MV-4-11 (cell line): ENCODE data around the gene GALE.
"Not testable (repeated sequence)": the region's sequence is repeated elsewhere in the genome, so short reads cannot be mapped to it uniquely, and the experiment has no call there.

Source experiments
- DNase-seq: peaks from one replicate; lab custom pipeline; 2025; lab: John Stamatoyannopoulos, UW

The GALE gene

DNA sequence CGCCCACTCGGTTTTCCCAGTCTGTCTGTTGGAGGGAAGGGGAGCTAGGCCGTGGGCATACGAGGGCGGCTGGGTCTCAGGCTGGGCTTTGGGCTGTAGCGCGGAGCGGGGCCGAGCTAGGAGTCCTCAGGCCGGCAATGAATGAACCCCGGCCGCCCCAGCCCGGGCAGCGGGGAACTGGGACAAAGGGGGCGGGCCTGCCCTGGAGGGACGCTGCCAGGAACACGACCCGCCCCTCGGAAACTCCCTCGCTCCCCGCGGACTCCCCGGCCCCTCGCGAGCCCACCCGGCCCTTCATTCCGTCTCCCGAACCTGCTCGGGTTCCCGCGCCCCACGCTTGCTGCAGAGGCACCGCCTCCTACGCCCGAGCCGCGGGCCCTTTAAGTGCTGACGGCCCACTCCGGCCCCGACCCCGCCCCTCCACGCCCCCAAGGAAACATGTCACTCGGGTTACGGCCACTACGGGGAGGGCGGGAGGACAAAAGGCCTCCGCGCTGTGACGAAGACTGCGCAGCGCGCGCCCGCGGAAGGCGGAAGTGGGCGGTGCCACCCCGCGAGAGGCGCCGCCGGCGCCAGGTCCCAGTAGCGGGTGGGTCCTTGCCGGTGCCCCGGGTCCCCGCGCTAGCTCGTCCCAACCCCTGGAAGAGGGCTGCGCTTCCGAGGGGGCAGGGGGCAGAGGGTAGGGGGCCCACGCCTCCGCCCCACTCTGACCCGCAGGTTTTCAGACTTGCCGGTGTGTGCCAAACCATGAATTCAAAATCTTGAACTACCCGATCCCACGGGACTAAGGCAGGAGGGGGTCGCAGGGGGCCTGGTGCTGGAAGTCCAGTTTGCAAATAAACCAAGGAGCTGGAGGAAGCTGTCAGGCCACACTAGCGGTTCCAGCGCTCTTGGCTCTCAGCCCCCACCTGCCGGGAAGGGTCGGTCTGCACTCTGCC, at the start of gene GALE:
TSS of gene GALE (minus strand) at position 355 of the 938 bp plus-strand sequence. CDS start 1,747 bp downstream, outside the sequence.
- DNase-seq: peak; percentile 92

DNA sequence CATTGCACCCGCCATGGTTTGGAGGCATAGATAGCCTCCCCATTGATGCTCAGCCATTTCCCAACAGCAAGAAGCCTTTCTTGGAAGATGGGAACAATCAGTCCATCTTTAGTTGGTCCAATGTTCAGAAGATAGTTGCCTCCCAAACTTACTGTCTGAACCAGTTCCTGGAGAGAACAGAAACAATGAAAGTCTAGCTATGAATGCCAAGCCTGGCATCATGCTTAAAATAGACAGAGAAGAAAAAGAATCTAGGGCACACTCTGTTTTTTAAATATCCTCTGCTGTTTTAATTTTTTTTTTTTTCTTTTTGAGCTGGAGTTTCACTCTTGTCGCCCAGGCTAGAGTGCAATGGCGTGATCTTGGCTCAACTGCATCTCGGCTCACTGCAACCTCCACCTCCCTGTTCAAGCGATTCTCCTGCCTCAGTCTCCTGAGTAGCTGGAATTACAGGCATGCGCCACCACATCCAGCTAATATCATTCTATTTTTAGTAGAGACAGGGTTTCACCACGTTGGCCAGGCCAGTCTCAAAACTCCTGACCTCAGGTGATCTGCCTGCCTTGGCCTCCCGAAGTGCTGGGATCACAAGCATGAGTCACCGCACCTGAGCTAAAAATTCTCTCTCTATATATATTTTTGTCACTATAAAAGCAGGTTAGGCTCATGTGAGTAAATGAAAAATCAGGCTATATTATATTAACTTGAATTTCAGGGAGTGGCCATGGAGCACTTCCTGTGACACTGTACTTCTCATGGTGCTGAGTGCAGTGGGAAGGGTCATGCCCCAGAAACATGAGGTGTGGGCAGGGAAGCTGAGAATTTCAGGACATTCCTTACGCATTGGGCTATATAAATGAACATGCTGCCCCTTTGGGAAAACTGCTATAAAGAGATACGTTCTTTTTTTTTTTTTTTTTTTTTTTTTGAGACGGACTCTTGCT, 48.4 kb upstream of the GALE start:
- no peak for DNase-seq

DNA sequence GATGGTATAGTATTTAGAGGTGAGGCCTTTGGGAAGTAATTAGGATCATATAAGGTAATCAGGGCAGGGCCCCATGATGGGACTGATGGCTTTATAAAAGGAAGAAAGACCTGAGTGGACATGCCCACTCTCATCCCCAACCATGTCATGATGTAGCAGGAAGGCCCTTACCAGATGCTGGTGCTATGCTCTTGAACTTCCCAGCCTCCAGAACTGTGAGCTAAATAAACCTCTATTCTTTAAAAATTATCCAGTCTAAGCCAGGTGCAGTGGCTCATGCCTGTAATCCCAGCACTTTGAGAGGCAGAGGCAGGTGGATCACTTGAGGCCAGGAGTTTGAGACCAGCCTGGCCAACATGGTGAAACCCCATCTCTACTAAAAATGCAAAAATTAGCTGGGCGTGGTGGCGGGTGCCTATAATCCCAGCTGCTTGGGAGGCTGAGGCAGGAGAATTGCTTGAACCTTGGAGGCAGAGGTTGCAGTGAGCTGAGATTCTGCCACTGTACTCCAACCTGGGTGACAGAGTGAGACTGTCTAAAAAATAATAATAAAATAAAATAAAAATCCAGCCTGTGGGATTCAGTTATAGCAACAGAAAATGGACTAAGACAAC, 47.0 kb upstream of the GALE start:
- not testable (repeated sequence) for DNase-seq

DNA sequence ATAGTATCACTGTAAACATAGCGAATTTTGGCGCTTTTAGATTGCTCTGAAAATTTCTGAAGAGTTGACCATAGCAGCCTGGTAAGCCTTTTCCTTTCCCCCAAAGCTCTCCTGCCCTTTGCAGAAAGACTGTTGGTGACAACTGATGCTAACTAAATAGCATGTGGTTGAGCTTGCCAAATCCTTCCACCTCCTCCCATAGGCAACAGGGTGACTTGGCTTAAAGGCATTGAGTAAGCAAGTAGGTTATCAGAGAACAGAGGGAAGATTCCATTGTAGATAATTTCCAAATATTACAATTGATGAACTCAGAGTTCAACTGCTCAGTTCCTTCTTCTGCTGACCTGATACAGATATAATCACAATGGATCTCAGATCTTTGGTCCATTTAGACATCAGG, 44.6 kb upstream of the GALE start:
- peak; percentile 15 for DNase-seq

DNA sequence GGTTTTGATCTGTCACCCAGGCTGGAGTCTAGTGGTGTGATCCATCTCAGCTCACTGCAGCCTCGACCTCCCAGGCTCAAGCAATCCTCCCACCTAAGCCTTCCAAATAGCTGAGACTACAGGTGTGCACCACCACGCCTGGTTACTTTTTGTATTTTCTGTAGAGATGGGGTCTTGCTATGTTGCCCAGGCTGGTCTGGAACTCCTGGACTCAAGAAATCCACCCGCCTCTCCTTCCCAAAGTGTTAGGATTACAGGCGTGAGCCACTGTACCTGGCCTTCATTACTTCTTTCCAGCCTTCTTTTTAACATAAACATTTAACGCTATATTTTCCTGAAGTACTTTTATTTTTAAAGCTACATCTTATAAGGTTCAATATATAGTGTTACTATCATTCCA, 43.1 kb upstream of the GALE start:
- no peak for DNase-seq

DNA sequence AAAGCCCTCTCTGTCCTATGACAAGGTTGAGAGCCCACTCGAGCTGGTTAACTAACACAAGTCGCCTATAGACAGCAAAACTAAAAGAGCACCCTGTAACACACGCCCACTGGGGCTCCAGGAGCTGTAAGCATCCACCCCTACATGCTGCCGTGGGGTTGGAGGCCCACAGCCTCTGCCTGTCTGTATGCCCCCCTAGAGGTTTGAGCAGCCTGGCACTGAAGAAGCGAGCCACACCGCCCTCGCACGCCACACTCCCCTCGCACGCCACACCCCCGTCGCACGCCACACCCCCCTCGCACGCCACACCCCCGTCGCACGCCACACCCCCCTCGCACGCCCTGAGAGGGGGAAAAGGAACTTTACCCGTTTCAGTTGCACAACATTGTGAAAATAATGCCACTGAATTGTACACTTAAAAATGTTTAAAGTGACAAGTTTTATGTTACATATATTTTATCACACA, 37.9 kb upstream of the GALE start:
- DNase-seq: peak; percentile 58

DNA sequence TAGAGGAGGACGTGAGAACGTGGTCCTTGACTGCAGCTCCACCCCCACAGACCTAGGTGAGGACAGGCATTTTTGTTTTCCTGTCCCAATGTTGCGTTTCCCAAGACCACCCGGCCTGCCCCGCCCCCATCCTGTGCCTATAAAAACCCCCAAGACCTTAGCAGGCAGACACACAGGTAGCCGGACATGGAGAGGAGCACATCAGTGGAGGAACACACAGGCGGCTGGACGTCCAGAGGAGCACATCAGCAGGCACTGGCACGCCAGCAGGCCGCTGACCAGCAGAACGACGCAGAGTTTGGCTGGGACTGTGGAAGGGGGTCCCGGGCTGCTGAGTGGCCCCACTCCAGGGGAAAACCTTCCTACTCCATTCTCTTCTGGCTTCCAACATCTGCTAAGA, 37.4 kb upstream of the GALE start:
- DNase-seq: no peak

DNA sequence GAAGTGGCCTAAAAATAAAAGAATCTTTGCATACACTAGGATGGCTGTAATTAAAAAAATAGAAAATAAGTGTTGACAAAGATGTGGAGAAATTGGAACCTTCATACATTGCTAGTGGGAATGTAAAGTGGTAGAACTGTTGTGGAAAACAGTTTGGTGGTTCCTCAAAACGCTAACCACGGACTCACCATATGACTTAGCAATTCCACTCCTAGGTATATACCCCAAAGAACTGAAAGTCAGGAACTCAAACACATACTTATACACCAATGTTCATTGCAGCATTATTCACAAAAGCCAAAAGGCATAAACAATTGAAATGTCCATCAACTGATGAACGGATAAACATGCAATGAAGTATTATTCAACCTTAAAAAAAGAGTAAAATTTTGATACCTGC, 35.5 kb upstream of the GALE start:
- DNase-seq: peak; percentile 76

DNA sequence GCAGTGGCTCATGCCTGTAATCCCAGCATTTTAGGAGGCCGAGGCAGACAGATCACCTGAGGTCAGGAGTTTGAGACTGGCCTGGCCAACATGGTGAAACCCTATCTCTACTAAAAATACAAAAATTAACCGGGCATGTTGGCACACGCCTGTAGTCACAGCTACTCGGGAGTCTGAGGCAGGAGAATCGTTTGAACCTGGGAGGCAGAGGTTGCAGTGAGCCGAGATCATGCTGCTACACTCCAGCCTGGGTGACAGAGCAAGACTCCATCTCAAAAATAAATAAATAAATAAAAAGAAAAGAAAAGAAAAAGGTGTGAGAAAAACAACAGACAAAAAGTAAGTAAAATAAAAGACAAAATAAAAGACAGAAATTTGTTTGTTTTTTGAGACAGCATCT, 33.6 kb upstream of the GALE start:
- DNase-seq: not testable (repeated sequence)

DNA sequence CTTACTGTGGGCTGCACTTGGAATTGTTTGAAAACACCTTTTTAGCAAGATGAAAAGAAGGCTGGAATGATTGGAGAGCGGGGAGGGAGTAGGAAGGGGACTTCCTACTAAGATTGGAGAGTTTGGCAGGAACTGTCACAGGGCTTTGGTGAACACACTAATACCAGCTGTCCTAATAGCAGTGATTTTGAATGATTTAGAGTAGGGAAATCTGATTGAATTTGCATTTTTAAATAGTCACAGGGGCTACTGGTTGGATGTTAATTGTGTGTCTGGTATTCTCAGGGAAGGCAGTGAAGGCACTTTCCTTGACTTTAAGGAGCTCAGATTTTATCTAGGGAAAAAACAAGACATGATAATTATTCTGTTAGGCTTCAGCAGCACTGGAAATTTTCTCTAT, 27.2 kb upstream of the GALE start:
- no peak for DNase-seq

DNA sequence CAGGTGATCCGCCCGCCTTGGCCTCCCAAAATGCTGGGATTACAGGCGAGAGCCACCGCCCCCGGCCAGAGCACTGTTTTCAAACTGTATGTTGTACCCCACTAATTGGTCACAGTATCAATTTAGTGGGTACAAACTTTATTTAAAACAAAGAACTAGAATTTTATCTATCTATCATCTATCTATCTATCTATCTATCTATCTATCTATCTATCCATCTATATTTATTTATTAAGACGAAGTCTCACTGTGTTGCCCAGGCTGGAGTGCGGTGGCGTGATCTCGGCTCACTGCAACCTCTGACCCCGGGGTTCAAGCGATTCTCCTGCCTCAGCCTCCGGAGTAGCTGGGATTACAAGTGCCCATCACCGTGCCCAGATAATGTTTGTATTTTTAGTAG, 26.0 kb upstream of the GALE start:
- DNase-seq: not testable (repeated sequence)

DNA sequence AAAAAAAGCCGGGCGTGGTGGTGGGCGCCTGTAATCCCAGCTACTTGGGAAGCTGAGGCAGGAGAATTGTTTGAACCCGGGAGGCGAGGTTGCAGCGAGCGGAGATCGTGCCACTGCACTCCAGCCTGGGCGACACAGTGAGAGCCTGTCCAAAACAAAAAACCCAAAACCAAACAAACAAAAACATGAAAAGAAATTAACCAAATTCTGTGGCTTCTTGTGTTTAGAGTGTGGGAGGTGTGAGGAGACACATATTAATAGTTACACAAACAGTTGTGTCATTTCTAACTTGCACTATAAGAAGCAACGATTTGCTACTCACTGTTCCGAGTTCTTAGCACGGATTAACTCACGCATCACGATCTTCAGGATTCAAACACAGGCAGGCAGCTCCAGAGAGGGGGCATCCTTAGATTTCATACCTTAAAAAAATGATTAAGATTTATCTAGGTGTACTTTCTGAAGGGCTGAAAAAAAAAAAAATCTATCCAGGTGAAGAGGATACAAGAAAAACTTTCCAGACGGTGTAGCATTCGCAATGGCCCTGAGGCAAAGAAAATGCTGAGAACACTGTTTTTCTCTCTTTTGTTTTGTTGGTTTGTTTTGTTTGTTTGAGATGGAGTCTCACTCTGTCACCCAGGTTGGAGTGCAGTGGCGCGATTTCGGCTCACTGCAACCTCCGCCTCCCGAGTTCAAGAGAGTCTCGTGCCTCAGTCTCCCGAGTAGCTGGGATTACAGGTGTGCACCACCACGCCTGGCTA, 25.4 kb upstream of the GALE start:
- DNase-seq: no peak

DNA sequence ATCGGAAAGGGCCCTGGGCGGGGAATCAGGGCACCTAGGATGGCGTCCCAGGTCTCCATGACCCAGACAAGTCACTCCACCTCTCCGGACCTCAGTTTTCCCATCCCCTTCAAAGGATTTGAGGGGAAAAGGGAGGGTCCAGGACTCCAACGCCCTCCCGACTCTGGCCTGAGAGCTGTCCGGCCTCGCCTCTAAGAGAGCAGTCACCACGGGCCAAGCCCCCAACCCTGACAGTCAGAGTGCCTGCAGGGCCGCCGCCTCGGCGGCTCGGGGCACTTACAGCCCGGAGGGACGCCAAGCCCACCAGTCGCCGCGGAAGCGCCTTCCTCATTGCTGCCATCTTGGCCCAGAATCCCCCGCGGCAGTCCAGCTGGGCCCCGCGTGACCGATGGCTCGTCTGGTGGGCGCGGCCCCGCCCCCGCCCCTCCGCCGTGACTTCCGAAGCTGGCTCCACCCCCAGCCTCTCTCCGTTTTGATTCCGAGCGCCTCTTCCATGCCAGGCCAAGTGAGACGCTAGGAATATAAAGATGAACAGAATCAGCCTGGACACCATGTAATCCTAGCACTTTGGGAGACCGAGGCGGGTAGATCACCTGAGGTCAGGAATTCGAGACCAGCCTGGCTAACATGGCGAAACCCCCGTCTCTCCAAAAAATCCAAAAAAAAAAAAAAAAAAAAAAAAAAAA, 24.7 kb upstream of the GALE start, which contains the start of gene HMGCL:
TSS of gene HMGCL (minus strand) at position 354 of the 686 bp plus-strand sequence. CDS start at position 340, 14 bp downstream.
- DNase-seq: peak; percentile 80

DNA sequence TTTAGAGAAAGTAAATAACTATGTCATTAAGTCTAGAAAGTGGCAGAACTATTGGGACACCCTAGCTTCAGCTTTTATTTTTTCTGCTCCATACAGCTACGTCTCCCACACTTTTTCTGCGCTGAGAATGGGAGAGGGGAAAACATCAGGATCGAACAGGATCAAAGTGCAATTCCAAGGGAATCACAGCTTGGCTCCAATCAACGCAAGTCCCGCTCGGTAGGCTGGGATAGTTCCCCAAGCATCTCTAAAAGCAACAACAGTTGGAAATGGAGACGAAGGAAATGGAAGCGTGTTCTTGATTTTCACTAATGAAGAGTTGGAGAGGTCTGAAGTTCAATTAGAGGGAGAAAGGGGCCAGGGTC, 24.1 kb upstream of the GALE start:
- no peak for DNase-seq

DNA sequence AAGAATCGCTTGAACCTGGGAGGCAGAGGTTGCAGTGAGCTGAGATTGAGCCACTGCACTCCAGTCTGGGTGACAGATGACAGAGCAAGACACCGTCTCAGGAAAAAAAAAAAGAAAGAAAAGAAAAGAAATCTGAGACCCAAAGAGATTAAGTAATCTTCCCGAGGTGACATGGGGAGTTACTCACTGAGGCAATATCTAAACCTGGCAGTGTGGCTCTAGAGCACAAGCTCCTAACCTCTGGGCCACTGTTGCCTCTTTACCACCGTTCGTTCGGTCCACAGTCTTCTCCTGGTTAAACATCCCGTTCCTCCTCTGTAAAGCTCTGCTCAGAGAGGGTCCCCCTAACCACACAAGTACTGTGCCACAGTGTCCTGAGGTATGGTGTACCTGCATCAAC, 23.2 kb upstream of the GALE start:
- DNase-seq: no peak

DNA sequence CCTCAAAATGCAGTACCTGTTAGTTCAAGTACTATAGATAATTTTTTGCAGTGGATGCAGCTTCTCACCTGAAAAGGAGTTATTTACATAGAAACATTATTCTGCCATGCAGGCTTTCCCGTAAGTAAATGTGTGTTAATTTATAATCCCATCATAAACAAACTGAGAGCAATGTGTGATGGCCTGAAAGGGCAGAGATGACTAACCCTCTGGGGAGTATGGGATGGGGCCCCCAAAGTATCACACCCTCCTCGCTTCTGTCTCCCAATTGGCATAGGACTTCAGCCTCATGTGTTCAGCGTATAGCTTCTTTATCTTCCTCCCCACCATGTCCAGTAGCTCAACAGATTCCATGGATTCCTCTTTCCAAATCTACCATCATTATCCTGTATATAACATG, 17.1 kb upstream of the GALE start:
- DNase-seq: no peak

DNA sequence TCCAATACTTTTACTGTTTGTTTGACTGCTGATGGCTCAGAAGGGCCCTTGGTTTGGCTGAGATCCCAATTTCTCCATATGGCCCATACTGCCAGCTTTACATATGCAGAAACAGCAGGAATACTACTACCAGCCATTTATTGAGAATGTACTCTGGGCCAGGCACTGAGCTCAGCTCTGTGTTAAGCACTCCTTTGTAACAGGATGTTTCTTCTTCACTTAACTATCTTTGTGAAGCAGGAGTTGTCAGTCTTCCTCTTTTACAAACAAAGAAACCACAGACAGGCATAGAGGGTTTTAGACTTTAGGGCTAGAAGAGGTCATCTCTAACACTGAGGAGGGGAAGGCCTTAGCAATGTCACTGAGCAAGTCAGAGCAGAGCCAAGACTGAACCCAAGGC, 16.4 kb upstream of the GALE start:
- DNase-seq: peak; percentile 72

DNA sequence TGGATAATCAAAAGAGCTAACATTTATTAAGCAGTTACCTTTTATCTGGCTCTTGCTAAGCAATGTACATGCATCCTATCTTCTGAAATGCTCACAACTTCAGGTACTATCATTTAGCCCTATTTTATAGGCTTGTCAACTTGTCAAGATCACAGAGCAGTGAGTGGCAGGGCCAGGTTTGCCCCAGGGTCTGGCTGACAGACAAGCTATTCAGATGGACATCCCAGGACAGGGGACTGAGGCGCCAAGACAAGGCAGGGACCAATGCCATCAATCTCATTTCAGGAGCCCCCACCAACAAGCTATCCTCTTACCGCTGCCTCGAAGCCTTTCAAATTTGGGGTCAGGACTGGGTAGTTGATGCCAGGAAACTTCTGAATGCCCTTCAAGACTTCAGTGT, 15.8 kb upstream of the GALE start:
- no peak for DNase-seq

DNA sequence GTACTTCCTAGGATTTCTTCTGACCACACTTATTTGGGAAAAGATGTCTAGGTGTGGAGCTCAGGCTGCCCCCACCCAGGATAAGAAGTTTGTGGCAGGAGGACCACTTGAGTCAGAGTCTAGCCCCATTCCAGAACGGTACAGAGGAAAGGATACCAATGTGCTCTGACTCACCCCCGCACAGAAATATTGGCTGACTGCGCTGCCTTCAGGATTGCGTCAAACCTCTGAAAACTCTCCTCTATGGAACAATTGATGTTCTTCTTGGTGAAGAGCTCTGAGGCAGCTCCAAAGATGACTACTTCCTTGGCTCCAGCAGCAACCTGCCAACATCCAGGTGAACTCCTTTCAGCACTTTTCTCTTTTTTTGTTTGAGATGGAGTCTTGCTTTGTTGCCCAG, 13.5 kb upstream of the GALE start:
- peak; percentile 22 for DNase-seq

DNA sequence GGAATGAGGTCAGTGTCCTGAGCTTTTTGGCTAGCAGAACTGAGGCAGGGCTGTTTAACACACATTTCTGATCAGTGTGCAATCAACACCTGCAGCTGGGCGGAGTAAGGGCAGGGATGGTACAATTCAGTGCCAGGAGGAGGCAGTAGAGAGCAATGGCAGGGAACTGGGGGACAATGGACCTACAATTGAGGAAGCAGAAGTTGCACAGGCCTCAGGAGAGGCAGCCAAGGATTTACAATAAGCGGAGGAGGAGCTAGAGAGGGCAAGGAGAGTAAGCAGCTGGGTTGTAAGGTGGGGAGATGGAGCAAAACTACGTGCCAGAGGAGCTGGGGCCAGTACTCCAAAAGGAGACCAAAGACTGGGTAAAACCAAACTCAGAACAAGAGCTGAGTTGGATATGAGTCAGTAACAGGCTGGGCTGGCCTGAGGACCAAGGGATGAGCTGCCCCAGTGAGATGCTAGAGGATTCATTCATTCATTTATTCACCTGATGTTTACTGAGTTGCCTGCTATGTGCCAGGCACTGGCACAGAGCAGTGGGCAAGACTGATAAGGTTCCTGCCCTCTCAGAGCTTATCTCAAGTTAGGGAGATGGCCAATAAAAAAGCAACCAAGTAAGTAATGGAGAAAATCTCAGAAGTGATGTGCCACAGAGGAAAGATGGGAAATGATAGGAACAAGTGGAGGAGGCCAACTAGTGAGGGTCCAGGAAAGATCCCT, 10.4 kb upstream of the GALE start:
- peak; percentile 91 for DNase-seq
